HepG2 (cell line): ENCODE data around the gene CALD1. TPM values are rescaled to one million over a fixed set of nuclear protein-coding genes. Genes with fewer than 3 reads are reported as not detected.

ENCODE experiments used
- ATAC-seq: fragments of 200-7000 bp; cut with Tn5 transposase; 3 replicates; pipeline ENCODE4 v1.9.1; 2020; ENCODE audit warnings: mild to moderate bottlenecking, moderate library complexity
- BruUV-seq: library from RNA; stranded (reverse); fragments of 400-500 nt; replicated peaks from 2 replicates; lab custom pipeline; 2021; lab: Mats Ljungman, UMichigan
- CTCF ChIA-PET: fragments of 300-600 bp; formaldehyde crosslinking; extraction: SDS; loops from one replicate; lab custom pipeline; 2021; ENCODE audit warnings: low total read pairs, inconsistent platforms, low intra/inter-chr PET ratio; lab: Yijun Ruan, JAX
- POLR2A ChIA-PET: fragments of 350-600 bp; sonication (Branson Sonifier 250); formaldehyde crosslinking; loops from one replicate; lab custom pipeline; 2020; ENCODE audit warnings: antibody characterized with exemption, inconsistent platforms; lab: Yijun Ruan, JAX
- DNase-seq: peaks from one replicate; pipeline ENCODE4 v3.0.0-alpha.2; 2015; ENCODE audit warnings: low spot score
- FAIRE-seq: peaks from 3 replicates; lab custom pipeline; 2011; peaks lifted over from hg19 to GRCh38; lab: Jason Lieb, UNC
- H2AFZ ChIP-seq: one replicate; pipeline ENCODE4 v1.6.1; 2011; ENCODE audit warnings: low read length, inconsistent platforms
- H3K27ac ChIP-seq: fragments of 300-600 bp; 3 replicates; pipeline ENCODE4 v1.8.0; 2011; ENCODE audit warnings: mixed run types, mild to moderate bottlenecking, mixed read lengths, low read length, inconsistent platforms; ENCODE audit not compliant: insufficient read depth; ENCODE audit errors: extremely low read length
- H3K27me3 ChIP-seq, 2 experiments: fragments of 200-600 bp in 1 of 2; 2 replicates in 1 of 2; 3 replicates in 1 of 2; pipeline versions ENCODE4 v1.6.0 to v1.8.0; 2011; ENCODE audit warnings: low read length in 2 of 2, mild to moderate bottlenecking in 2 of 2, moderate library complexity in 2 of 2, inconsistent platforms in 1 of 2; ENCODE audit not compliant: insufficient read depth in 2 of 2, control insufficient read depth in 1 of 2
- H3K36me3 ChIP-seq, 2 experiments: fragments of 200-600 bp in 1 of 2; replicated peaks in 1 of 2; 2 replicates in 1 of 2; 3 replicates in 1 of 2; pipeline versions ENCODE4 v1.5.1 to v1.8.0; 2011; ENCODE audit warnings: low read length in 2 of 2, inconsistent platforms in 1 of 2; ENCODE audit not compliant: insufficient read depth in 2 of 2, control insufficient read depth in 1 of 2
- H3K4me1 ChIP-seq: 2 replicates; pipeline ENCODE4 v1.5.1; 2012; ENCODE audit warnings: low read length, inconsistent platforms; ENCODE audit not compliant: insufficient read depth
- H3K4me2 ChIP-seq: 2 replicates; pipeline ENCODE4 v1.6.0; 2011; ENCODE audit warnings: low read depth, low read length, inconsistent platforms
- H3K4me3 ChIP-seq, 3 experiments: fragments of 200-600 bp in 1 of 3; sonication (generic), shearing (Covaris generic) in 1 of 3; replicated peaks in 1 of 3; 2 replicates each; pipeline ENCODE4 v1.5.1; 2011 to 2016; ENCODE audit warnings: low read length in 3 of 3, inconsistent platforms in 2 of 3, low read depth in 2 of 3, mild to moderate bottlenecking in 2 of 3, control low read depth in 1 of 3, mixed read lengths in 1 of 3; ENCODE audit not compliant: insufficient read depth in 1 of 3
- H3K79me2 ChIP-seq: one replicate; pipeline ENCODE4 v1.6.1; 2011; ENCODE audit warnings: low read length, inconsistent platforms; ENCODE audit not compliant: insufficient read depth
- H3K9ac ChIP-seq: 2 replicates; pipeline ENCODE4 v1.6.0; 2011; ENCODE audit warnings: mild to moderate bottlenecking, low read depth, low read length, inconsistent platforms; ENCODE audit not compliant: insufficient read depth
- H3K9me3 ChIP-seq: 2 replicates; pipeline ENCODE4 v1.5.1; 2012; ENCODE audit warnings: mild to moderate bottlenecking, low read length
- H4K20me1 ChIP-seq: 2 replicates; pipeline ENCODE4 v1.6.0; 2011; ENCODE audit warnings: inconsistent platforms, mild to moderate bottlenecking, low read length, moderate library complexity; ENCODE audit not compliant: insufficient read depth
- CENPT ChIP-seq: sonication (generic); formaldehyde crosslinking; IDR thresholded peaks from 2 replicates; pipeline ENCODE4 v1.8.0; 2022; ENCODE audit warnings: low read depth, mild to moderate bottlenecking, moderate library complexity, missing genetic modification reagents
- CERS6 ChIP-seq: sonication (generic); formaldehyde crosslinking; IDR thresholded peaks from 2 replicates; pipeline ENCODE4 v1.5.0; 2020; ENCODE audit warnings: missing genetic modification reagents
- JUNB ChIP-seq: sonication (generic); formaldehyde crosslinking; IDR thresholded peaks from 2 replicates; pipeline ENCODE4 v1.8.0; 2022; ENCODE audit warnings: missing genetic modification reagents, mild to moderate bottlenecking, borderline replicate concordance
- MLLT10 ChIP-seq: sonication (generic); formaldehyde crosslinking; IDR thresholded peaks from 2 replicates; pipeline ENCODE4 v1.4.0; 2020; ENCODE audit warnings: missing genetic modification reagents
- TARDBP ChIP-seq: sonication (generic); formaldehyde crosslinking; IDR thresholded peaks from 2 replicates; pipeline ENCODE4 v1.8.0; 2022; ENCODE audit warnings: mild to moderate bottlenecking, missing genetic modification reagents
- YEATS4 ChIP-seq: sonication (generic); formaldehyde crosslinking; IDR thresholded peaks from 2 replicates; pipeline ENCODE4 v1.4.0; 2020; ENCODE audit warnings: missing genetic modification reagents, borderline replicate concordance
- YY1 ChIP-seq: IDR thresholded peaks from 2 replicates; pipeline ENCODE4 v1.6.1; 2011; ENCODE audit warnings: low read length, low read depth, moderate library complexity, mild to moderate bottlenecking; ENCODE audit not compliant: insufficient read depth, insufficient replicate concordance
- ZFP62 ChIP-seq: sonication (generic); formaldehyde crosslinking; IDR thresholded peaks from 2 replicates; pipeline ENCODE4 v1.4.0; 2020; ENCODE audit warnings: missing genetic modification reagents
- ZMYM4 ChIP-seq: sonication (generic); formaldehyde crosslinking; IDR thresholded peaks from 2 replicates; pipeline ENCODE4 v1.8.1; 2023; ENCODE audit warnings: mild to moderate bottlenecking, missing genetic modification reagents
- ZNF12 ChIP-seq: sonication (generic); formaldehyde crosslinking; IDR thresholded peaks from 2 replicates; pipeline ENCODE4 v1.5.0; 2020; ENCODE audit warnings: missing genetic modification reagents
- ZNF17 ChIP-seq: sonication (generic); formaldehyde crosslinking; IDR thresholded peaks from 2 replicates; pipeline ENCODE4 v1.5.0; 2020; ENCODE audit warnings: mild to moderate bottlenecking, missing genetic modification reagents
- ZNF280B ChIP-seq: sonication (generic); formaldehyde crosslinking; IDR thresholded peaks from 2 replicates; pipeline ENCODE4 v1.5.0; 2020; ENCODE audit warnings: missing genetic modification reagents, mild to moderate bottlenecking, borderline replicate concordance
- ZNF343 ChIP-seq: sonication (generic); formaldehyde crosslinking; IDR thresholded peaks from 2 replicates; pipeline ENCODE4 v1.4.0; 2020; ENCODE audit warnings: mild to moderate bottlenecking, missing genetic modification reagents
- ZNF44 ChIP-seq: sonication (generic); formaldehyde crosslinking; IDR thresholded peaks from 2 replicates; pipeline ENCODE4 v1.5.1; 2020; ENCODE audit warnings: mild to moderate bottlenecking, missing genetic modification reagents
- WGBS: methylation state at CpG from one replicate; pipeline ENCODE4 v1.1.6; 2017; ENCODE audit warnings: low lambda C conversion rate; 5-methylcytosine and 5-hydroxymethylcytosine counted together
- in situ Hi-C: cut with HindIII; loops from 2 replicates; pipeline ENCODE4 v1.10.0; 2017; ENCODE audit warnings: low pct_unique_long_range_greater_than_20kb; ENCODE audit not compliant: extremely low pct_ligation_motif_present
- intact Hi-C: fragments of 100-400 bp; cut with micrococcal nuclease; formaldehyde crosslinking; loops from one replicate; pipeline ENCODE4 v1.10.0; 2022; ENCODE audit not compliant: unreplicated experiment
- polyA plus RNA-seq, 8 experiments: library from polyadenylated mRNA; depleted of rRNA in 3 of 8; stranded (reverse) in 7 of 8; unstranded in 1 of 8; fragments of >200 nt; fragmentation: Illumina TruSeq in 4 of 8; extraction: Trizol in 4 of 8; gene quantifications; 2 replicates each; pipeline versions ENCODE4 v1.2.1 to v1.2.3, GENCODE V29; 2011 to 2016; ENCODE audit warnings: low read depth in 4 of 8, missing spikeins in 1 of 8, mixed read lengths in 1 of 8; ENCODE audit not compliant: insufficient read depth in 1 of 8
- total RNA-seq, 5 experiments: library from RNA; depleted of rRNA; stranded (reverse); fragments of >200 nt; fragmentation: Illumina TruSeq; extraction: Trizol; gene quantifications; 2 replicates each; pipeline ENCODE4 v1.2.3, GENCODE V29; 2016; ENCODE audit warnings: low read depth in 1 of 5
- TF ChIP-seq, protein P1 (sequence below): sonication (generic); formaldehyde crosslinking; IDR thresholded peaks from 2 replicates; pipeline ENCODE4 v1.4.0; 2020; ENCODE audit warnings: missing genetic modification reagents

CALD1 gene
- total and polyA plus RNA-seq, 2 of the 13 experiments (the other 11 are each of a cell fraction or from before 2014, with no cell fraction given), result 53.0 to 112 TPM

- TF ChIP-seq ZNF280B, result no peak
- no peak for TF ChIP-seq ZNF12 (CRISPR knock-in tag)
- TF ChIP-seq ZNF44, result no peak
- TF ChIP-seq MLLT10, result no peak
- no peak for TF ChIP-seq CENPT (CRISPR knock-in tag)
- no peak for TF ChIP-seq CERS6 (CRISPR knock-in tag)
- TF ChIP-seq JUNB (CRISPR knock-in tag), result no peak
These were observed 32.3 kb downstream of the CALD1 start (continued) for GRCh38 chr7:134811765-134812164.

GRCh38 chr7:134813663-134814396, 34.4 kb downstream of the CALD1 start:
- H3K27me3 ChIP-seq, result no peaks in the 10 kb centered on the region
- no peaks in the 10 kb centered on the region for H3K36me3 ChIP-seq
- no peak overlapping the region for H2AFZ ChIP-seq
- H3K4me1 ChIP-seq, result no peaks in the 10 kb centered on the region
- no peaks in the 10 kb centered on the region for H3K79me2 ChIP-seq
- H3K27ac ChIP-seq, result no peak overlapping the region
- no TSS peak for BruUV-seq
- no peak for ATAC-seq
- no peak overlapping the region for H3K4me2 ChIP-seq
- DNase-seq, result no peak
- H3K9me3 ChIP-seq, result no peaks in the 10 kb centered on the region
- H3K4me3 ChIP-seq, result no peak overlapping the region
- POLR2A ChIA-PET, result no interaction called here
- WGBS, result 70% methylated on average over 6 of the region's 6 CpGs
- intact Hi-C loops (no loop called here), in situ Hi-C loops (no loop called here)
- FAIRE-seq, result no peak
- CTCF ChIA-PET, result no interaction called here
- H4K20me1 ChIP-seq, result no peaks in the 10 kb centered on the region
- no peak overlapping the region for H3K9ac ChIP-seq
- TF ChIP-seq ZMYM4 (no peak), YY1 (no peak), ZFP62 (CRISPR knock-in tag) (no peak), TARDBP (CRISPR knock-in tag) (no peak), ZNF343 (no peak), ZNF17 (no peak), YEATS4 (CRISPR knock-in tag) (no peak)
- TF ChIP-seq, protein P1, sequence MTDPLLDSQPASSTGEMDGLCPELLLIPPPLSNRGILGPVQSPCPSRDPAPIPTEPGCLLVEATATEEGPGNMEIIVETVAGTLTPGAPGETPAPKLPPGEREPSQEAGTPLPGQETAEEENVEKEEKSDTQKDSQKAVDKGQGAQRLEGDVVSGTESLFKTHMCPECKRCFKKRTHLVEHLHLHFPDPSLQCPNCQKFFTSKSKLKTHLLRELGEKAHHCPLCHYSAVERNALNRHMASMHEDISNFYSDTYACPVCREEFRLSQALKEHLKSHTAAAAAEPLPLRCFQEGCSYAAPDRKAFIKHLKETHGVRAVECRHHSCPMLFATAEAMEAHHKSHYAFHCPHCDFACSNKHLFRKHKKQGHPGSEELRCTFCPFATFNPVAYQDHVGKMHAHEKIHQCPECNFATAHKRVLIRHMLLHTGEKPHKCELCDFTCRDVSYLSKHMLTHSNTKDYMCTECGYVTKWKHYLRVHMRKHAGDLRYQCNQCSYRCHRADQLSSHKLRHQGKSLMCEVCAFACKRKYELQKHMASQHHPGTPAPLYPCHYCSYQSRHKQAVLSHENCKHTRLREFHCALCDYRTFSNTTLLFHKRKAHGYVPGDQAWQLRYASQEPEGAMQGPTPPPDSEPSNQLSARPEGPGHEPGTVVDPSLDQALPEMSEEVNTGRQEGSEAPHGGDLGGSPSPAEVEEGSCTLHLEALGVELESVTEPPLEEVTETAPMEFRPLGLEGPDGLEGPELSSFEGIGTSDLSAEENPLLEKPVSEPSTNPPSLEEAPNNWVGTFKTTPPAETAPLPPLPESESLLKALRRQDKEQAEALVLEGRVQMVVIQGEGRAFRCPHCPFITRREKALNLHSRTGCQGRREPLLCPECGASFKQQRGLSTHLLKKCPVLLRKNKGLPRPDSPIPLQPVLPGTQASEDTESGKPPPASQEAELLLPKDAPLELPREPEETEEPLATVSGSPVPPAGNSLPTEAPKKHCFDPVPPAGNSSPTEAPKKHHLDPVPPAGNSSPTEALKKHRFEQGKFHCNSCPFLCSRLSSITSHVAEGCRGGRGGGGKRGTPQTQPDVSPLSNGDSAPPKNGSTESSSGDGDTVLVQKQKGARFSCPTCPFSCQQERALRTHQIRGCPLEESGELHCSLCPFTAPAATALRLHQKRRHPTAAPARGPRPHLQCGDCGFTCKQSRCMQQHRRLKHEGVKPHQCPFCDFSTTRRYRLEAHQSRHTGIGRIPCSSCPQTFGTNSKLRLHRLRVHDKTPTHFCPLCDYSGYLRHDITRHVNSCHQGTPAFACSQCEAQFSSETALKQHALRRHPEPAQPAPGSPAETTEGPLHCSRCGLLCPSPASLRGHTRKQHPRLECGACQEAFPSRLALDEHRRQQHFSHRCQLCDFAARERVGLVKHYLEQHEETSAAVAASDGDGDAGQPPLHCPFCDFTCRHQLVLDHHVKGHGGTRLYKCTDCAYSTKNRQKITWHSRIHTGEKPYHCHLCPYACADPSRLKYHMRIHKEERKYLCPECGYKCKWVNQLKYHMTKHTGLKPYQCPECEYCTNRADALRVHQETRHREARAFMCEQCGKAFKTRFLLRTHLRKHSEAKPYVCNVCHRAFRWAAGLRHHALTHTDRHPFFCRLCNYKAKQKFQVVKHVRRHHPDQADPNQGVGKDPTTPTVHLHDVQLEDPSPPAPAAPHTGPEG, result no peak
